ENCODE results near the gene TAF9. TPM values are rescaled to one million over a fixed set of nuclear protein-coding genes. Genes with fewer than 3 reads are reported as not detected.

Gene TAF9
- total and polyA plus RNA-seq, 2 donors from 2014 or later = 42.4 to 46.4 TPM

GRCh38 chr5:69416699-69417098 is 47.4 kb upstream of the TAF9 start:
- H3K27ac ChIP-seq (ENCODE audit: low read depth in 2 of 2, low read length in 2 of 2) = no peak overlapping the region
- H3K36me3 ChIP-seq (ENCODE audit: control insufficient read depth in 2 of 3, insufficient read depth in 3 of 3, low read length in 3 of 3) = peaks cover 0 to 6% (median 0%) of the 10 kb centered on the region in 3 donors
- no peaks in the 10 kb centered on the region for H3K4me1 ChIP-seq (ENCODE audit: control insufficient read depth in 2 of 3, insufficient read depth in 2 of 3, low read depth in 1 of 3, low read length in 3 of 3)
- peak overlapping the region in 1 of 3 donors; percentile 46 for H3K9ac ChIP-seq (ENCODE audit: low read length in 3 of 3)
- peak overlapping the region in 2 of 3 donors; percentile 3 to 18 for H3K4me3 ChIP-seq (ENCODE audit: low read length in 3 of 3)
- intact Hi-C loops (cut with DNase I) = no loop called here
- no peaks in the 10 kb centered on the region for H3K27me3 ChIP-seq (ENCODE audit: control insufficient read depth, insufficient read depth, low read length)
- H3K9me3 ChIP-seq (ENCODE audit: control insufficient read depth in 2 of 3, insufficient read depth in 1 of 3, low read length in 3 of 3) = no peaks in the 10 kb centered on the region
- no peak for TF ChIP-seq CTCF (IDR thresholded peaks at IDR 0.05; ENCODE audit: borderline replicate concordance, extremely low read depth, insufficient read depth)
- DNase-seq = no peak
- FAIRE-seq = no peak

GRCh38 chr5:69416180-69416579 is 46.9 kb upstream of the TAF9 start:
- FAIRE-seq (no peak), DNase-seq (peak in 1 of 5 donors; percentile 14)
- peak overlapping the region; percentile 64 to 79 (median 71) for H3K4me3 ChIP-seq (ENCODE audit: low read length in 3 of 3)
- intact Hi-C loops (cut with DNase I) = no loop called here
- H3K27me3 ChIP-seq (ENCODE audit: control insufficient read depth, insufficient read depth, low read length) = no peaks in the 10 kb centered on the region
- peaks cover 0 to 6% (median 2%) of the 10 kb centered on the region in 3 donors for H3K36me3 ChIP-seq (ENCODE audit: control insufficient read depth in 2 of 3, insufficient read depth in 3 of 3, low read length in 3 of 3)
- peak overlapping the region; percentile 79 to 85 for H3K27ac ChIP-seq (ENCODE audit: low read depth in 2 of 2, low read length in 2 of 2)
- peak overlapping the region; percentile 26 to 93 (median 80) for H3K9ac ChIP-seq (ENCODE audit: low read length in 3 of 3)
- H3K9me3 ChIP-seq (ENCODE audit: control insufficient read depth in 2 of 3, insufficient read depth in 1 of 3, low read length in 3 of 3) = no peaks in the 10 kb centered on the region
- TF ChIP-seq CTCF (IDR thresholded peaks at IDR 0.05; ENCODE audit: borderline replicate concordance, extremely low read depth, insufficient read depth) = no peak
- no peaks in the 10 kb centered on the region for H3K4me1 ChIP-seq (ENCODE audit: control insufficient read depth in 2 of 3, insufficient read depth in 2 of 3, low read depth in 1 of 3, low read length in 3 of 3)

- H3K27ac ChIP-seq (ENCODE audit: low read depth in 2 of 2, low read length in 2 of 2) = peak overlapping the region; percentile 79 to 85
- H3K9me3 ChIP-seq (ENCODE audit: control insufficient read depth in 2 of 3, insufficient read depth in 1 of 3, low read length in 3 of 3) = no peaks in the 10 kb centered on the region
- intact Hi-C loops (cut with DNase I) = no loop called here
- H3K27me3 ChIP-seq (ENCODE audit: control insufficient read depth, insufficient read depth, low read length) = no peaks in the 10 kb centered on the region
- H3K9ac ChIP-seq (ENCODE audit: low read length in 3 of 3) = peak overlapping the region; percentile 67 to 93 (median 80)
- TF ChIP-seq CTCF (IDR thresholded peaks at IDR 0.05; ENCODE audit: borderline replicate concordance, extremely low read depth, insufficient read depth) = no peak
- DNase-seq = peak in 4 of 5 donors; percentile 59 to 70 (median 64)
- H3K36me3 ChIP-seq (ENCODE audit: control insufficient read depth in 2 of 3, insufficient read depth in 3 of 3, low read length in 3 of 3) = peaks cover 0 to 6% (median 2%) of the 10 kb centered on the region in 3 donors
- H3K4me3 ChIP-seq (ENCODE audit: low read length in 3 of 3) = peak overlapping the region; percentile 64 to 79 (median 71)
- no peaks in the 10 kb centered on the region for H3K4me1 ChIP-seq (ENCODE audit: control insufficient read depth in 2 of 3, insufficient read depth in 2 of 3, low read depth in 1 of 3, low read length in 3 of 3)
- FAIRE-seq = no peak
Observed at GRCh38 chr5:69415584-69415958, 46.3 kb upstream of the TAF9 start.

Data from kidney (tissue), 14 donors.